Activated CD4-positive, CD25-positive, alpha-beta regulatory T cell treated with anti-CD3 and anti-CD28 coated beads, Interleukin-2, amount 50 U/mL, for 24 hours (primary cell): ENCODE data around the gene BEST2.
"Not testable (repeated sequence)": the region's sequence is repeated elsewhere in the genome, so short reads cannot be mapped to it uniquely, and the experiment has no call there.

Source experiments
- ATAC-seq, 2 donors: fragments of 150-1000 bp; cut with Tn5 transposase; one replicate each; pipeline ENCODE4 v1.10.0; 2021; ENCODE audit warnings: mild to moderate bottlenecking in 1 of 2, moderate library complexity in 1 of 2

Gene BEST2

DNA sequence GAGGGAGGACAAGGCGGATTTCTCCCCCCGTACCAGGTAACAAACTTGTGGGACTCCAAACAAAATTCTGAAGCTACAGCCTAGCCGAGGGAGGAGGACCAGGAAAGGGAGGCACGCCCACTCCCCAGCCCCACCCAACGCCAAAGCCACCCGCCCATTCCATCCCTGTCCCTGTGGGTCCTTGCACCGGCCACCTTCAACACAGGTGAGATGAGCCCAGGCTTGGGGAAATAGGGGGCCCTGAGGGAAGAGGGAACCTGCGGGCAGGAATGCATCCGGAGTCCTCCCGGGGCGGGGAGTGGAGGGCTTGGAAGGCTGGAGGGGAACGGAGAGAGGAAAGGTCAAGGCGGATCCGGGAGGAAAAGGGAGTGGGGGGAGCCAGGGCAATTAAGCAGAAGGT is at the start of gene BEST2:
BEST2 (plus strand) TSS at position 157 of the 400 bp plus-strand sequence. CDS start 802 bp downstream, outside the sequence.
- no peak for ATAC-seq

DNA sequence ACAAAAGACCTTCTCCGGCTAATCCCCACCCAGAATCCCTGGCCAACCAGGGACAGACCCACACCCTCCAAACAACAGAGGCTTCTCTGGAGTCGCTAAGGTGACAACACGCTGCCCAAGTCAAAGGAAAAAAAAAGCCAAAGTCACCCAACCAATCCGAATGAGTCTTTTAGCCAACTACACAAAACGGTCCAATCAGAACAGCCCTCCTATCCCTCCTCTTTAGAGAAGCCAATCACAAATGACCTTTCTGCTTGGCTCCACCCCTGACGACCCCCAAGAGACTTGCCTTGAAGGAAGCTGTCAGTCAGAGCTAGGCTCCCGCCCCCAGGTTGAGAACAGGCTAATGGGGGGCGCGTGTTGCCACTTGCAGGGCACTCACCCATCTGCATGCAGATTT is 48.5 kb upstream of the BEST2 start:
- ATAC-seq: peak in 1 of 2 donors; percentile 35

DNA sequence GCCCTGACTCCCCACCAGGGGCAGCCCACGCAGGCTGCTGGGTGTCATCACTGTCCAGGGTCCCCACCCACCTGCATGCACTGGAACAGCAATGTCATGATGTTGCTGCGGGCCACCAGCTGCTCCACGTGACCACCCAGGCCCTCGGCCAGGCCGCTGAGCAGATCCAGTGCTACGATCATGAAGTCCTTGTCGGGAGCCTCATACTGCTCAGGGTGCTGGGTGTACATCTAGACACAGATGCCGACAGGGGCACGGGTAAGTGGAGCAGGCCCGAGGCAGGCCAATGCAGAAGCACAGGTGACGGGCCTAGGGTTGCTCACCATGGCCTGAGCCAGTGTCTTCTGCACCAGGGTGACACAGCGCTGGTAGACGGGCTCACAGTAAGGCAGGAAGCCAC is 46.4 kb upstream of the BEST2 start:
- ATAC-seq: no peak

DNA sequence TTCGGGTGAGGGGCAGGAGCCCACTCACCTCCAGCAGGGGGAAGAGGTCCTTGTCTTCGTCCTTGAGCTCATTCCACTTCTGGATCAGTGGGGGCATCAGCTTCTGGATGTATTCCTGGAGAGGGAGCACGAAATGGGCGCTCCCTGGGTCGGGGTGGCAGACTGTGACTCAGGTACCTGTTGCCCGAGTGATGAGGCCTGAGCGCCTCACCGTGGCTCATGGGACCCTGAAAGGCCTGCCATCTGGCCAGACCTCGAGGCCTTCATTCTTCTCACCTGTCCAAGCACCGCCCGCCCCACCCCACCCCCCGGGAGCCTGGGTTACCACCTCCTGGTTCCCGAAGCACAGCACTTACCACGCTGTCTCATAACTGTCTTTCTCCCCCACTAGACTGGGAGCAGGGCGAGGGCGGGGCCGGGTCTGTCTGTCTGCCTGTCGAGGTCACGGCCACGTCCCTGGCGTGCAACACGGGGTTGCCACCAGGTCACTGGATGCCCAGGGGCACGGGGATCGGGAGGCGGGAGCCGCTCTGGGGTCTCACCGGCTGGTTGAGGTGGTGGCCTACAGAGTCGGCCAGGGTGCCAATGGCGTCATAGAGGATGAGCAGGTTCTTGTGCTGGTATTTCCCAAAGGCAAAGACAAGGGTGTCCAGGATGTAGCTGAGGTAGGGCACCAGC is 45.8 kb upstream of the BEST2 start:
- ATAC-seq: no peak

DNA sequence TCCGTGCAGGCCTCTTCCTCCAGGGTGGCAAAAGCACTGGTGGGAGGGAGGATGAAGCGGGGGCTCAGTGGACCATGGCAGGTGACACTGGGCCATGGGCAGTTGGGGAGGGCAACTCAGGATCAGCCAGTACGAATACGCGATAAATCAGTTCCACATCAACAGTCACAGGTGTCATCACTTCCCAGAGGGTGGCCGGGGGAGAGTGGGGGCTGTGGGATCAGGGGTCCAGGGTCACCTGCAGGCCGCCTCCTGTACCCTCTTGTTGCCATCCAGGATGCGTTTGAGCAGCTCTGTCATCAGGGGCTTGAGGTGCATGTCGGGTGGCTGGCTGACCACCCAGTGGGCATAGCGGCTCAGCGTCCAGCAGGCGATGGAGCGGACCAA is 45.3 kb upstream of the BEST2 start:
- no peak for ATAC-seq

DNA sequence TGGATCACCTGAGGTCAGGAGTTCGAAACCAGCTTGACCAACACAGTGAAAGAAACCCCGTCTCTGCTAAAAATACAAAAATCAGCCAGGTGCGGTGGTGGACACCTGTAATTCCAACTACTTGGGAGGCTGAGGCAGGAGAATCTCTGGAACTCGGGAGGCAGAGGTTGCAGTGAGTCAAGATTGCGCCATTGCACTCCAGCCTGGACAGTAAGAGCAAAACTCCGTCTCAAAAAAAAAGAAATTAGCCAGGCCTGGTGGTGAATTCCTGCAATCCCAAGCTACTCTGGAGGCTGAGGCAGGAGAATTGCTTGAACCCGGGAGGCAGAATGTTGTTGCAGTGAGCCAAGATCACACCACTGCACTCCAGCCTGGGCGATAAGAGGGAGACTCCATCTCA is 43.0 kb upstream of the BEST2 start:
- ATAC-seq: no peak

DNA sequence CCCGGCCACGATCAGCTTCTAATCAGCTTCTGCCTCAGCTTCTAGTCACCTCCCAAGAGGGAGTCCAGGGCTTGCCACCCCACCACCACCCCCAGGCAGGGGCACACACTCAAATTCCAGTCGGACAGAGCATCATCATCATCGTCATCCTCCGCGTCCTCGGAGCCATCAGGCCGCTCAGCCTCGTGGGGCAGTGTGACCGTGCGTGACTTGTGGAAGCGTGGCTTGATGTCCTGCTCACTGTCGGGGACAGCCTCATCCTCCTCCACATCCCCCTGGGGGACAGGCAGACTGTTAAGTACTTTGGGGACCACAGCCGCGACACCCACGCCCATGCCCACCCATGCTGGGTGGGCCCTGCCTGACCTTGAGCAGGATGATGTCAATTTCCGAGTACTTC is 40.4 kb upstream of the BEST2 start:
- no peak for ATAC-seq

DNA sequence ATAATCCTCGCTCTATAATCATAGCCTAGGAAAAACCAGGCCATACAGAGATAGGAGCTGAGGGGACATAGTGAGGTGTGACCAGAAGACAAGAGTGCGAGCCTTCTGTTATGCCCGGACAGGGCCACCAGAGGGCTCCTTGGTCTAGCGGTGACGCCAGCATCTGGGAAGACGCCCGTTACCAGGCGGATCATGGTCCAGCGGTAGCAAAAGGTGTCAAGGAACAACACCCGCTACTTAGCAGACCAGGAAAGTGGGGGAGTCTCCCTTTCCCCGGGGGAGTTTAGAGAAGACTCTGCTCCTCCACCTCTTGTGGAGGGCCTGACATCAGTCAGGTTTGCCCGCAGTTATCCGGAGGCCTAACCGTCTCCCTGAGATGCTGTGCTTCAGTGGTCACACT is 39.5 kb upstream of the BEST2 start:
- ATAC-seq: not testable (repeated sequence)

DNA sequence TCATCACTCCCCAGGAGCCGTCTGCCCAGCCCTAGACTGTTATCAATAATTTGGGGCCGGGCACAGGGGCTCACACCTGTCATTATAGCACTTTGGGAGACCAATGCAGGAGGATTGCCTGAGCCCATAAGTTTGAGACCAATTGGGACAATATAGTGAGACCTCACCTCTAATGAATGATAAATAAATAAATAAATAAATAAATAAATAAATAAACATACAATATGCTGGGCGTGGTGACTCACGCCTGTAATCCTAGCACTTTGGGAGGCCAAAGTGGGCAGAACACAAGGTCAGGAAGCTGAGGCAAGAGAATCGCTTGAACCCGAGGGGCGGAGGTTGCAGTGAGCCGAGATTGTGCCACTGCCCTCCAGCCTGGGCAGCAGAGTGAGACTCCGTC is 38.3 kb upstream of the BEST2 start:
- not testable (repeated sequence) for ATAC-seq

DNA sequence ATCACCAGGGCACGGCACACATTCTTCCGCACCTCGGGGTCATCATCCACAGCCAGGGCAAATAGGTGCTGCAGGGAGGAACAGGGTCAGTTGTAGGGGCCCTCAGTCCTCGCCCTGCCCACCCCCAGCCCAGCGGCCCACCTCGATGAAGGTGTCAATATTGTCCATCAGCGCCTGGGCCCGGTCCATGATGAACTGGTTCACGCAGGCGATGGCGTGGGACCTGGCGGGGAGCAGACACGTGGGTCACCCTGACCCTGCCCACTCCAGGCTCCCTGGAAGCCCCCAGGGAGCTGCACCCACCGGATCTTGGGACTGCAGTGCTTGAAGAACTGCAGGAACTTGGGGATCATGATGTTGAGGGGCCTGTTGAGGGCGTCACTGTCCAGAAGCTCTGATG is 36.5 kb upstream of the BEST2 start:
- no peak for ATAC-seq

DNA sequence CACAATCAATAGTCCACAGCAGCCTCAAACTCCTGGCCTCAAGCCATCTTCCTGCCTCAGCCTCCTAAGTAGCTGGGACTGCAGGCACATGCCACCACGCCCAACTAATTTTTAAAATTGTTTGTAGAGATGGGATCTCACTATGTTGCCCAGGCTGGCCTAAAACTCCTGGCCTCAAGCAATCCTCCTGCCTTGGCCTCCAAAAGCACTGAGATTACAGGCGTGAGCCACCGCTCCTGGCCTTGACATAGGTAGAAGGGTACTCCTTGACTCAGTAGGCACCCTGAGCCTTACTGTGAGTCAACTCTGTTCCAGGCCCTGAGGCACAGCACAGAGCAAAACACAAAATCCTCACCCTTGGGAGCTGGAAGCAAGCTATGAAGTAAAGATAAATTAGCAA is 35.7 kb upstream of the BEST2 start:
- ATAC-seq: no peak

DNA sequence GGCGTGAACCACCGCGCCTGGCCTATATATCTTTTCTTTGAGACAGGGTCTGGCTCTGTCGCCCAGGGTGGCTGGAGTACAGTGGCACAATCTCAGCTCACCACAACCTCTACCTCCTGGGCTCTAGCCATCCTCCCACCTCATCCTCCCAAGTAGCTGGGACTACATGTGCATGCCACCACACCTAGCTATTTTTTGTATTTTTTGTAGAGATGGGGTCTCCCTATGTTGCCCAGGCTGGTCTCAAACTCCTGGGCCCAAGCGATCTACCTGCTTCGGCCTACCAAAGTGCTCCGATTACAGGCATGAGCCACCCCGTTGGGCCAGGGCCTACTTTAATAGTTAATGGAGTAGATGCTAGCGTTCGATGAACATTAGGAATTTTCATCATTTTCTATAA is 31.3 kb upstream of the BEST2 start:
- no peak for ATAC-seq

DNA sequence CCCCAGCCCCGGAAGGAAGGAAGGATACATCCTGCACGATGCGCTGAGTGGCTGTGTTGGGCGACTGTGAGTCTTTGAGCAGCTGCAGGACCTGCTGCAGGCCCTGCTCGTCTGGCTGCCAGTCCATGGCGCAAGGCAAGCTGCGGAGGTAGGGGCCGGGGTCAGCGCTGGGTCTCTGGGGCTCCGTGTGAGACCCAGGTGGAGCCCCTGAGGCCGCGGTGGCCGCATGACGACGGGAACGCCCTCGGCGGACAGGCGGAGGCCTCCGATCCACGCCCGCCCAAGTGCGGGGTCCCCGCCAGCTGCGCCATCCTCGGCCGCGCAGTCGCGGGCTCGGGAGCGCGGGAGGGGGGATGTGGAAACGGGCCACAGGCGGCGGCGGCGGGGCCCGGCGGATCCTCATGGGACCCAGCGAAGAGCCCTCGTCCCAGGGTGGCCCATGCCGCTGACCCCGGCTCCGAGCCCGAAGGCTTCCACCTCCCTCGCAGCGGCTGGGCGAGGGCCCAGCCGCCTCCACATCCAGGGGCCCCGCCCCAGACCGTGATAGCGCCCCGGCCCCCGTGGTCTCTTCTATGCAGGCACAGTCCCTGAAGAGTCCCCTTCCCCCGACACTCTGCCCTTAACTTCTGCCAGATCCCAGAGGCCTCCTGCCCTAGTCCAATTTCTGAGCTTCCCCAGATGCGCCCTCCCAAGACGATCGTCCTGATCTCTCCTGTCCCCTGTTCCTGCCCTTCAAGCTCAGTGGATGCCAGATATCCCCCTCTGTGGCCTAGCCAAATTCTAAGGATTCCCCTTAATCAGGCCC is 30.5 kb upstream of the BEST2 start:
- ATAC-seq: no peak

DNA sequence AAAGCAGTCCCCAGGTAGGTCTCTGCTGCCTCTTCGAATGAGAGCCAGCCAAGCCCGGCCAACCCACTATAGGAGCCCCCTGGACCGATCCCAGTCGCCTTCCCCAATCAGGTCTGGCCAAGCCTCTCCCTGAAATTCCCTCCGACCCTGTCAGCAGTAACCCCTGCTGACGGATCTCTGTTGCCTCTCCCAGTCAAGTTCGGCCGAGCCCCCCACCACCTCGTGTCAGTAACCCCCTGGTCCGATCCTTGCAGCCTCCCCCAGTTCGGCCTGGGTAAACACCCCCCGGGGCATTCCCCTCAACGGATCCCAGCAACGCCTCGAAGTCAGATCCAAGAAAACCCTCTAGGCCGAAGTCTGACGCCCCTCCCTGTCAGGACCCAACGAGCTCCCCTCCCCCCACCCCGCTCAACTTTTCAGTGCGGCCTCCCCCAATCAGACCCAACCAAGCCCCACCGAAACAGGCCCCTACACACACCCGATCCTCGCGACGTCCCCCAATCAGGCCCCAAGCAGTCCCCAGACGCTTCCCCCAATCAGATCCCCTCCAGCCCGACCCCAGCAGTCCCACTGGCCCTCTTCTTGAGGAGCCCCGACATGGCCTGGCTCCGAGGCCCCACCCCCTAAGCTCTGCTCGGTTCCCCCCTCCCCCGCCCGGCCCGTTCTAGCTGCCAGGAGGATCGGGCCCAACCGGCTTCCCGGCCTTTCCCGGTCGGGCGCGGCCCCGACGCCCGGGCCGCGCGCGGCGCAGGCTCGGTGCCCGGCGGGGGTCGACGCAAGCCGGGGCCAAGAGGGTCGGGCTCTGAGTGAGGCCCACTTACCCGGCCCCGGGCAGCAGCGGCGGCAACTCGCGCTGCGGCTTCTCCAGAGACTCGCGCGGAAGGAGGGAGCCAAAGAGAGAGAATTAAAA is 29.7 kb upstream of the BEST2 start:
- peak; percentile 33 for ATAC-seq

DNA sequence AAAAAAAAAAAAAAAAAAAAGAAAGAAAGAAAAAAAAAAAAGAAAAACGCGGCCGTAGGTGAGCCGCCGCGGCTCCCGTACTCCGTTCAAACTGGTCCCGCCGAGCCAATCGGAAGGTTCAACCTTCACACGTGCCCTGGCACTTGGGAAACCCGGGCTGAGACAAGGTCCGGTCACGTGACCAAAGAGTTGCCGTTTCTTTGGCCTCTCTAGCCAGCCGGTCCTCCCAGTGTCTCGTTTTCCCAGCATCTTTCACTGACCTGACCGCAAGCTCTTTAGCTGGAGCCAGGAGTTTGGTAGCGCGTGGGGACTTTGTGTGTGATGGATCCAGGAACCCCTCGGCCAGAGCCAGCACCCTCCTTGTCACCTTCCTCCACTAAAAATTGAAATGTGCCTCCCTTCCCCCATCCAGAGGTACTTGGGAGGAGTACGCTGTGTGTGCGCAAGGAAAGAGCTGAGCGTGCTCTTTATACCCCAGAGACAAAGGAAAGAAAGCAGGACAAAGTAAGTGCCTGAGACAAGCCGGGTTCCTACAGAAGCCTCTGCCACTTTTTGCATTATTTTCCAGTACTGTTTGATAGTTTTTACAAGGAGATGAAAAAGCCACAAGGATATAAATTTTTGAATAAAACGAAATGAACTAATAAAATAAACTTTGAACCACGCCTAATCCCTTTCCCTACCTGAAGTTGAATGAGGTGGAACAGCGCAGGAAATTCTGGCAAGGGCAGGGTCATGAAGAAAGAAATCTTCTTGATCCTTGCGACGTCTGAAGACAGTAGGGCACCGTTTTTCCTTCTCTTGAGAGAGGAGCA is 28.8 kb upstream of the BEST2 start:
- peak; percentile 91 to 92 for ATAC-seq

DNA sequence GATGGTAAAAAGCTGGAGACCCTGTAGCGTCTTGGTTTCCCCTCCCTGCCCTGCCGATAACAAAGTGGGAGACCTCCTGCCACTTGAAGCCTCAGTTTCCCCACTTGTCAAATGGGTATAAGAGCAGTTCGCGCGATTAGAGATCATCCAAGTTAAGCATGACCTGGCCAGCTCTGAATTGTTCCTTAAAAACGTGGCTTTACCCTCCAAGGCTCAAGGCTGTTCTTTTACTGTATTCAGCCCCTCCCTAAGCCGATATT is 28.3 kb upstream of the BEST2 start:
- no peak for ATAC-seq

DNA sequence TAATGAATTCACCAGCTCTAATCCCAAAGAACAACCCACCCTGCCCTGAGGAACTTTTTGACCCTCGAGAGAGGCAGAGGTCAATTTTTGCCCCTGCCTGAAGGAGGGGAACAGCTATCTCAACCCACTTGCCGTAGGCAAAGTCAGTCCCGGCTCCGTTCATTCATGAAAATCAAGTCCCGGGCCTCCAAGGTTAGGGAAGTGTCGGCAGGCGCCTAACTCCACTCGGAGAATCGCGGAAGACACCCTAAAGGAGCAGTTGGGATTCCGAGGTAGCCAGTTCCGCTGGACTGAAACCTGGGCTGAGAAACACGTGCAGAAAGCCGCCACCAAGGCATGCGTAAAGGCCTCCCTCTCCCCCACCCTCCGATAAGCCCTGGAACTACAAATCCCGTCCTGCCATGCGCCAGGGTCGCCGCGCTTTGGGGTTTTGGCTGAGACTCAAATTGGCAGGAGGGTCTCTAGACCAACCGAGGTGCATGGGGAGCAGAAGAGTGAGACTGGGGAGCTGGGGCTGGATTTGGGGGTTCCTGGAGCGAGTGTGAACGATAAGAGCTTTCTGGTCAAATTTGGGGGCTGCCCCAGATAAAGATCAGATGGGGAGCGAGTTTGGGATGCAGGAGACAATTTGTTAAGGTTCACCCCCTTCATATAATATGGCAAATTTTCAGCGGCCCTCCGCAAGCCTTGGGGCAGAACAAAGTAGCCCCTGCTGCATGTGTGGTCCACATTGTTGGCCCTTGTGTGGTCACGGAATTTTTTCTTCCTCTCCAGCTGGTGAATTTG is 27.8 kb upstream of the BEST2 start, which contains the start of gene TNPO2:
TNPO2 (minus strand) TSS at position 292 of the 786 bp plus-strand sequence. CDS start 2,955 bp downstream, outside the sequence.
- peak; percentile 55 to 63 for ATAC-seq

DNA sequence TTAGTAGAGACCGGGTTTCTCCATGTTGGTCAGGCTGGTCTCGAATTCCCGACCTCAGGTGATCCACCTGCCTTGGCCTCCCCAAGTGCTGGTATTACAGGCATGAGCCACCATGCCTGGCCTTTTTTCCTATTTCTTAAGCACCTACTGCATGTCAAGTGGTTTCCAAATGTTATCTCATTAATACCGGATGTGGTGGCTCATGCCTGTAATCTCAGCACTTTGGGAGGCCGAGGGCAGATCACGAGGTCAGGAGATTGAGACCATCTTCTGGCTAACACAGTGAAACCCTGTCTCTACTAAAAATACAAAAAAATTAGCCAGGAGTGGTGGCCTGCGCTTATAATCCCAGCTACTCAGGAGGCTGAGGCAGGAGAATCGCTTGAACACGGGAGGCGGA is 26.0 kb upstream of the BEST2 start:
- not testable (repeated sequence) for ATAC-seq

DNA sequence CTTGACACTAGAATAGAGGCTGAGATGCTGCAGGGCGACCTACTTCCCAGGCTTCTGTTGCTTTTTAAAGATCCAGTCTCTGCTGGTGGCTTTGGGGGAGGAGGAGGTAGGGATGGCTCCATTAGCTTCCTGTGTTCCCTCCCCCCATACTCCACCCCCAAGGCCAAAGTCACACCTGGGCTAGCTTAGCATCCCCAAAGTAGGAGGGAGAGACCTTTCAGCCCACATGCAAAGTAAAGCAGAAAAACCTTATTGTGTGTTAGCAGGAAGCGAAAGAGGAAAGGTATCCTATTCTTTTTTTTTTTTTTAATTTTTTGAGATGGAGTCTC is 24.6 kb upstream of the BEST2 start:
- ATAC-seq: no peak

DNA sequence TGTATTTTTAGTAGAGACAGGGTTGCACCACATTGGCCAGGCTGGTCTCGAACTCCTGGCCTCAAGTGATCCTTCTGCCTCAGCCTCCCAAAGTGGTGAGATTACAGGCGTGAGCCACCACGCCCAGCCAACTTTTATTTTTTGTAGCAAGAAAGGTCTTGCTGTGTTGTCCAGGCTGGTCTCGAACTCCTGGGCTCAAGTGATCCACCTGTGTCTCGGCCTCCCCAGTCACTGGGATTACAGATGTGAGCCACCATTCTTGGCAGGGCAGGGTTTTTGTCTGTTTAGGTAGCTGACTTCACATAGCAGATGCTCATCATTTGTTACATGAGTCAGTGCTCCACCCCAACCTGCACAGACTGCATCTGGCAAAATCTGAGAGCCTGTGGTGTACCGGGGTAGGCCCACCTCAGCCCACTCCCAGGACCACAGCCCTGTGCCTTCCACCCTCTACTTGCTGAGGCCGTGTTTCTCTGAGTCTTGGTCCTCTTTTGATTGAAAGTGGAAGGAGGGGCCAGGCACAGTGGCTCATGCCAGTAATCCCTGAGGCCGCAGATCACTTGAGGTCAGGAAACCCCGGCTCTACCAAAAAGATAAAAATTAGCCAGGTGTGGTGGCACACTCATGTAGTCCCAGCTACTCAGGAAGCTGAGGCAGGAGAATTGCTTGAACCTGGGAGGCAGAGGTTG is 23.7 kb upstream of the BEST2 start:
- no peak for ATAC-seq

DNA sequence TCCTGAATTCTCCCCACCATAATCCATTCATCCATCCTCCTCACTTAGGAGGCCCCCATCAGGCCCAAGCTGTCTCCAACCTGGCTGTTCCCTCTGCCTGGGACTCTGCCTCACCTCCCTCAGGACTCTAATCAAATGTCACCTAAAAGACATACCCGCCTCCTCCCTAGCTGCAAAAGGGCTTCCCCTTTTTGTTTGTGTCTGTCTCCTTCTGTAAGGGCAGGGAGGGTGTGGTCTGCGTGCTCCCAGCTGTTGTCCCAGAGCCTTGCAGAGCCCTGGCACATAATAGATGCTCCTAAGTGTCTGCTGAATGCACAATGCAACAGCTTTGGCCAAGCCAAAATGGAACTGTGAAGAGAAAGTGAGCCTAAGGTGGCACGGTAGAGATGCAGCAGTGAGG is 21.5 kb upstream of the BEST2 start:
- ATAC-seq: no peak
